ENCODE results near the gene NLGN1.

The NLGN1 gene

DNA sequence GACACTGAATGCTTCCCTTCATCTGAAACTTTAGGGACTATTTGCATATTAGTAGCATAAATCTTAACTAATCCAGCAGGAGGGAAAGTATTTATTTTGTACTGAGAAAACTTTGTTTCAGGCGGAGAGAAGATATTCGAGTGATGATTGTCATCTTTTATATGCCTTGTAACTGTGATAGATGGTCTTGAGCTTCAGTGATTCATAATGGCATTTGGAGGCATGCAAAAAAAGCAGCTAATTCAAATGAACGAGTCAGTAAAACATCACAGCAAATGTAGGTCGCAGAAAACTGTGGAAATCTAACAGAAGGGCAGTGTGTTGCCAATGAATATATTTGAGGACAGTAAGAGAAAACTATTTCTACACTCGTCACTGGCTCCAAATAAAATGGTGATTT is 817.9 kb downstream of the NLGN1 start:
- Histone ChIP-seq H3K4me1 (ENCODE audit: control insufficient read depth in 1 of 2, insufficient read depth in 1 of 2, low read depth in 1 of 2, low read length in 1 of 2) (no peaks in the 10 kb centered on the region), H3K27me3 (no peaks in the 10 kb centered on the region), H3K36me3 (no peaks in the 10 kb centered on the region), H3K4me3 (ENCODE audit: low read depth in 1 of 2, low read length in 1 of 2) (no peak overlapping the region), H3K9me3 (no peaks in the 10 kb centered on the region), H3K27ac (no peak overlapping the region)
- TF ChIP-seq, protein P1, sequence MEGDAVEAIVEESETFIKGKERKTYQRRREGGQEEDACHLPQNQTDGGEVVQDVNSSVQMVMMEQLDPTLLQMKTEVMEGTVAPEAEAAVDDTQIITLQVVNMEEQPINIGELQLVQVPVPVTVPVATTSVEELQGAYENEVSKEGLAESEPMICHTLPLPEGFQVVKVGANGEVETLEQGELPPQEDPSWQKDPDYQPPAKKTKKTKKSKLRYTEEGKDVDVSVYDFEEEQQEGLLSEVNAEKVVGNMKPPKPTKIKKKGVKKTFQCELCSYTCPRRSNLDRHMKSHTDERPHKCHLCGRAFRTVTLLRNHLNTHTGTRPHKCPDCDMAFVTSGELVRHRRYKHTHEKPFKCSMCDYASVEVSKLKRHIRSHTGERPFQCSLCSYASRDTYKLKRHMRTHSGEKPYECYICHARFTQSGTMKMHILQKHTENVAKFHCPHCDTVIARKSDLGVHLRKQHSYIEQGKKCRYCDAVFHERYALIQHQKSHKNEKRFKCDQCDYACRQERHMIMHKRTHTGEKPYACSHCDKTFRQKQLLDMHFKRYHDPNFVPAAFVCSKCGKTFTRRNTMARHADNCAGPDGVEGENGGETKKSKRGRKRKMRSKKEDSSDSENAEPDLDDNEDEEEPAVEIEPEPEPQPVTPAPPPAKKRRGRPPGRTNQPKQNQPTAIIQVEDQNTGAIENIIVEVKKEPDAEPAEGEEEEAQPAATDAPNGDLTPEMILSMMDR (IDR thresholded peaks at IDR 0.05), result no peak

DNA sequence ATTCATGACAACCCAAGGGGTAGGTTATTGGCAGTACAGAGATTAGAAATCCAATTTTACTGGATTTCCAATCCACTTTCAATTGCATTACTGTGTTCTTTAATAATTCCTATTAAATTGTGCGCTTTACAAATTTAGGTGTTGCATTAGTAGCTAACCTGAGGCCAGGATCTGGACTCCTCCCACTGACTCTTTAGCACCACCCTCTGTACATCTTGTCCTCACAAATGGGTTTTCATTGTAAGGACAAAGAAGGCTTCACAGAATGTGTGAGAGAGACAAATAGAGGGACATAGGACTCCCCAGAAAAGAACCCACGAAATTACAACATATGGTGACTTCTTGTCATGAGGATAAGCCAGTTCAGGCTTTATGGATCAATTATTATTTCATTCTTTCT is 818.5 kb downstream of the NLGN1 start:
- TF ChIP-seq, protein P1 (IDR thresholded peaks at IDR 0.05), result no peak
- Histone ChIP-seq H3K9me3 (no peaks in the 10 kb centered on the region), H3K27me3 (no peaks in the 10 kb centered on the region), H3K4me1 (ENCODE audit: control insufficient read depth in 1 of 2, insufficient read depth in 1 of 2, low read depth in 1 of 2, low read length in 1 of 2) (no peaks in the 10 kb centered on the region), H3K36me3 (no peaks in the 10 kb centered on the region), H3K4me3 (ENCODE audit: low read depth in 1 of 2, low read length in 1 of 2) (no peak overlapping the region), H3K27ac (no peak overlapping the region)

DNA sequence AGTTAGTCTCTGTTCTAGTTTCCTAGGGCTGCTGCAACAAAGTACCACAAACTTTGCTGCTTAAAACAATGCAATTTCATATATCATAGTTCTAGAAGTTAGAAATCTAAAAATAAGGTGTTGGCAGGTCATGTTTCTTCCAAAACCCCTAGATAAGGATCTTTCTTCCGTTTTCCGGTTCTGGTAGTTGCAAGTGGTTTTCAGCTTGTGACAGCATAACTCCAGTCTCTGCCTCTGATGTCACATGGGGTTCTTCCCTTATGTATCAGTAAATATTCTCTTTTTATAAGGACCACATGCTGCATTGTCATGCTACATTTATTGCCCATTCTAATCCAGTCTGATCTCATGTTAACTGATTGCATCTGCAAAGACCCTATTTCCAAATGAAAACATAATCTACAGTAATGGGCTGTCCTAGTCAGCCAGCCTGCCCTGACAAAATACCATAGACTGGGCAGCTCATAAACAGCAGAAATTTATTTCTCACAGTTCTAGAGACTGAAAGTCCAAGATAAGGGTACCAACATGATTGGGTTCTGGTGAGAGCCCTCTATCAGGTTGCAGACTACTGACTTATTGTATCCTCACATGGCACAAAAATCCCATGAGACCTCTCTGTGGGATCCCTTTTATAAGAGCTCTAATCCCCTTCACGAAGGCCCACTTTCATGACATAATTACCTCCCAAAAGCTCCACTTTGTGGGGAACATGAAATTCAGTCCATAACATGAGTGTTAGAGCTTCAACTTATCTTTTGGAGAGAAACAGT is 819.6 kb downstream of the NLGN1 start:
- no peaks in the 10 kb centered on the region for H3K9me3 ChIP-seq
- no peaks in the 10 kb centered on the region for H3K36me3 ChIP-seq
- no peak overlapping the region for H3K27ac ChIP-seq

DNA sequence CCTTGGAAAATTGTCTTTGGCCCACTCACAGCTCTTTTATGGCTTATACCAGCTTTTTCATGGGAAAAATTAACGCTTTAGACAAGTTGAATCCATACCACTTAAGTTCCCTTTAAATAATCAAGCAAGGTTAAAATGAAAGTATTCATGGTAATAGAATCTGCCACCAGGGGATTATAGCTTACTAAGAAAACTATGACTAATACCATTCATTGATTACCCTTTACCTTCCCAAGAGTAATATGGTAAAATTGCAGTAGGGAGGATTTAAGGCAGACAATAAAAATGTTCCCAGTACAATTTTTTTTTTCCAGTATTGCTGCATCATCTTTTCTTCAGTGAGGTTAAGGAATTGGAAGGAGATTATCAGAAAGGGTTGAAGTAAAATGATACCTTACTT is 820.5 kb downstream of the NLGN1 start:
- H3K4me1 ChIP-seq (ENCODE audit: control insufficient read depth in 1 of 2, insufficient read depth in 1 of 2, low read depth in 1 of 2, low read length in 1 of 2), result no peaks in the 10 kb centered on the region
- TF ChIP-seq, protein P1 (IDR thresholded peaks at IDR 0.05), result no peak

More for the DNA sequence above, 819.6 kb downstream of the NLGN1 start:
- no peak overlapping the region for H3K4me3 ChIP-seq (ENCODE audit: low read depth in 1 of 2, low read length in 1 of 2)
- no peaks in the 10 kb centered on the region for H3K4me1 ChIP-seq (ENCODE audit: control insufficient read depth in 1 of 2, insufficient read depth in 1 of 2, low read depth in 1 of 2, low read length in 1 of 2)
- TF ChIP-seq, protein P1 (IDR thresholded peaks at IDR 0.05), result no peak
- no peaks in the 10 kb centered on the region for H3K27me3 ChIP-seq

DNA sequence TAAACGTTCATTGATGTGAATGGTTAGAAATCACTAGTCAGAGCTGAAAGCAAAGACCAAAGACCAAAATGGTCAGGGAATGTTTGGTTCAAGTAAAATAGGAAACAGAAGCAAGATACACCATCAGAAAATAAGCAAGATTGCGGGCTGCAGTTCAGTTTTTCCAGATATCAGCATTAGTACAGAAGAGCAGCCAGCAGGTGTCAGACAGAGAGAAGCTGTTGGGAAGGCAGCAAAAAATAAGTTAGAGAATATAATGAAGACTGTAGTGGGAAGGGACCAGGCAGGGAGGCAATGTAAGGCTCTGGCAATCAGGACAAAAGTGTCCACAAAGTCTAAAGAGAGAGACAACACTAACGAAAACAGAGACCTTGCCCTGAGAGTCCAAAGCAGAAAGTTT is 822.2 kb downstream of the NLGN1 start:
- H3K4me1 ChIP-seq (ENCODE audit: control insufficient read depth in 1 of 2, insufficient read depth in 1 of 2, low read depth in 1 of 2, low read length in 1 of 2), result no peaks in the 10 kb centered on the region
- TF ChIP-seq, protein P1 (IDR thresholded peaks at IDR 0.05), result no peak
- no peak overlapping the region for H3K4me3 ChIP-seq (ENCODE audit: low read depth in 1 of 2, low read length in 1 of 2)
- H3K27me3 ChIP-seq, result no peaks in the 10 kb centered on the region
- H3K9me3 ChIP-seq, result no peaks in the 10 kb centered on the region
- no peaks in the 10 kb centered on the region for H3K36me3 ChIP-seq
- H3K27ac ChIP-seq, result no peak overlapping the region

More for the DNA sequence above, 820.5 kb downstream of the NLGN1 start:
- no peaks in the 10 kb centered on the region for H3K36me3 ChIP-seq
- no peaks in the 10 kb centered on the region for H3K27me3 ChIP-seq
- no peak overlapping the region for H3K4me3 ChIP-seq (ENCODE audit: low read depth in 1 of 2, low read length in 1 of 2)
- no peak overlapping the region for H3K27ac ChIP-seq
- H3K9me3 ChIP-seq, result no peaks in the 10 kb centered on the region
